Measurements from ENCODE around the gene PCDHB12.
"Not testable (repeated sequence)": the region's sequence is repeated elsewhere in the genome, so short reads cannot be mapped to it uniquely, and the experiment has no call there.

DNA sequence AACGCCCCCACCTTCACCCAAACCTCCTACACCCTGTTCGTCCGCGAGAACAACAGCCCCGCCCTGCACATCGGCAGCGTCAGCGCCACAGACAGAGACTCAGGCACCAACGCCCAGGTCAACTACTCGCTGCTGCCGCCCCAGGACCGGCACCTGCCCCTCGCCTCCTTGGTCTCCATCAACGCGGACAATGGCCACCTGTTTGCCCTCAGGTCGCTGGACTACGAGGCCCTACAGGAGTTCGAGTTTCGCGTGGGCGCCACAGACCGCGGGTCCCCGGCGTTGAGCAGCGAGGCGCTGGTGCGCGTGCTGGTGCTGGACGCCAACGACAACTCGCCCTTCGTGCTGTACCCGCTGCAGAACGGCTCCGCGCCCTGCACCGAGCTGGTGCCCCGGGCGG is 16.3 kb downstream of the PCDHB12 start:
- TF ChIP-seq, protein P1, sequence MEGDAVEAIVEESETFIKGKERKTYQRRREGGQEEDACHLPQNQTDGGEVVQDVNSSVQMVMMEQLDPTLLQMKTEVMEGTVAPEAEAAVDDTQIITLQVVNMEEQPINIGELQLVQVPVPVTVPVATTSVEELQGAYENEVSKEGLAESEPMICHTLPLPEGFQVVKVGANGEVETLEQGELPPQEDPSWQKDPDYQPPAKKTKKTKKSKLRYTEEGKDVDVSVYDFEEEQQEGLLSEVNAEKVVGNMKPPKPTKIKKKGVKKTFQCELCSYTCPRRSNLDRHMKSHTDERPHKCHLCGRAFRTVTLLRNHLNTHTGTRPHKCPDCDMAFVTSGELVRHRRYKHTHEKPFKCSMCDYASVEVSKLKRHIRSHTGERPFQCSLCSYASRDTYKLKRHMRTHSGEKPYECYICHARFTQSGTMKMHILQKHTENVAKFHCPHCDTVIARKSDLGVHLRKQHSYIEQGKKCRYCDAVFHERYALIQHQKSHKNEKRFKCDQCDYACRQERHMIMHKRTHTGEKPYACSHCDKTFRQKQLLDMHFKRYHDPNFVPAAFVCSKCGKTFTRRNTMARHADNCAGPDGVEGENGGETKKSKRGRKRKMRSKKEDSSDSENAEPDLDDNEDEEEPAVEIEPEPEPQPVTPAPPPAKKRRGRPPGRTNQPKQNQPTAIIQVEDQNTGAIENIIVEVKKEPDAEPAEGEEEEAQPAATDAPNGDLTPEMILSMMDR (IDR thresholded peaks at IDR 0.05; ENCODE audit: borderline replicate concordance, extremely low read depth, low read length, poor library complexity, severe bottlenecking): not testable (repeated sequence)
- not testable (repeated sequence) for TF ChIP-seq EZH2 (IDR thresholded peaks at IDR 0.05; ENCODE audit: borderline replicate concordance, low read depth, low read length, severe bottlenecking)

All from DND-41 (cell line).